MG63 (cell line): ENCODE data around the gene MFSD6L. TPM values are rescaled to one million over a fixed set of nuclear protein-coding genes. Genes with fewer than 3 reads are reported as not detected.
"Not testable (repeated sequence)": the region's sequence is repeated elsewhere in the genome, so short reads cannot be mapped to it uniquely, and the experiment has no call there.

Source experiments
- DNase-seq: peaks from one replicate; pipeline ENCODE4 v3.0.0-alpha.2; 2020
- H3K27me3 ChIP-seq: fragments of 250-450 bp; sonication (Bioruptor Pico); 2 replicates; pipeline ENCODE4 v1.5.1; 2020; ENCODE audit warnings: mild to moderate bottlenecking, moderate library complexity
- H3K36me3 ChIP-seq: fragments of 250-450 bp; sonication (Bioruptor Pico); 2 replicates; pipeline ENCODE4 v1.5.1; 2020; ENCODE audit warnings: mild to moderate bottlenecking, moderate library complexity
- H3K4me3 ChIP-seq: fragments of 250-450 bp; sonication (Bioruptor Pico); 2 replicates; pipeline ENCODE4 v1.5.1; 2020; ENCODE audit warnings: mild to moderate bottlenecking, moderate library complexity
- H3K9me3 ChIP-seq: fragments of 250-450 bp; sonication (Bioruptor Pico); 2 replicates; pipeline ENCODE4 v1.5.1; 2020; ENCODE audit warnings: mild to moderate bottlenecking, moderate library complexity
- total RNA-seq: library from RNA; depleted of rRNA; stranded (reverse); fragments of >200 nt; shearing (Covaris generic); gene quantifications from 2 replicates; pipeline ENCODE4 v1.2.3, GENCODE V29; 2014; ENCODE audit warnings: low replicate concordance

Gene MFSD6L
- total RNA-seq, 1 experiment from 2014 or later = not detected

GRCh38 chr17:8830141-8830540 lies 31.0 kb upstream of the MFSD6L start:
- H3K9me3 ChIP-seq = no peaks in the 10 kb centered on the region
- no peak for DNase-seq
- 0 out of 2 replicates have a peak, but pooled peaks cover 2% of the 10 kb centered on the region for H3K27me3 ChIP-seq
- no peak overlapping the region for H3K4me3 ChIP-seq
- H3K36me3 ChIP-seq = no peaks in the 10 kb centered on the region

GRCh38 chr17:8829036-8829941 lies 30.1 kb upstream of the MFSD6L start:
- no peak for DNase-seq

GRCh38 chr17:8828517-8828875 lies 29.3 kb upstream of the MFSD6L start:
- H3K36me3 ChIP-seq = no peaks in the 10 kb centered on the region
- 0 out of 2 replicates have a peak, but pooled peaks cover 2% of the 10 kb centered on the region for H3K27me3 ChIP-seq
- H3K9me3 ChIP-seq = peaks cover 7% of the 10 kb centered on the region; the same call in 1 of the 2 replicates
- DNase-seq = no peak
- no peak overlapping the region for H3K4me3 ChIP-seq

More at GRCh38 chr17:8829036-8829941, 30.1 kb upstream of the MFSD6L start:
- Histone ChIP-seq H3K9me3 (peaks cover 3% of the 10 kb centered on the region; the same call in 1 of the 2 replicates), H3K27me3 (0 out of 2 replicates have a peak, but pooled peaks cover 2% of the 10 kb centered on the region), H3K36me3 (no peaks in the 10 kb centered on the region), H3K4me3 (no peak overlapping the region)

GRCh38 chr17:8826808-8827435 lies 27.8 kb upstream of the MFSD6L start:
- H3K27me3 ChIP-seq = 0 out of 2 replicates have a peak, but pooled peaks cover under 1% of the 10 kb centered on the region
- DNase-seq = no peak
- peaks cover 7% of the 10 kb centered on the region; the same call in 1 of the 2 replicates for H3K9me3 ChIP-seq
- H3K4me3 ChIP-seq = no peak overlapping the region
- no peaks in the 10 kb centered on the region for H3K36me3 ChIP-seq

GRCh38 chr17:8825802-8826201 lies 26.6 kb upstream of the MFSD6L start:
- DNase-seq = no peak
- Histone ChIP-seq H3K27me3 (peaks cover 1% of the 10 kb centered on the region; the same call in 1 of the 2 replicates), H3K36me3 (no peaks in the 10 kb centered on the region), H3K4me3 (no peak overlapping the region), H3K9me3 (peaks cover 7% of the 10 kb centered on the region; the same call in 1 of the 2 replicates)

GRCh38 chr17:8823279-8823678 lies 24.1 kb upstream of the MFSD6L start:
- DNase-seq = no peak
- Histone ChIP-seq H3K4me3 (no peak overlapping the region), H3K36me3 (no peaks in the 10 kb centered on the region), H3K9me3 (peaks cover 7% of the 10 kb centered on the region; the same call in 1 of the 2 replicates), H3K27me3 (peaks cover 8% of the 10 kb centered on the region)

GRCh38 chr17:8822401-8823035 lies 23.4 kb upstream of the MFSD6L start:
- Histone ChIP-seq H3K36me3 (no peaks in the 10 kb centered on the region), H3K4me3 (no peak overlapping the region), H3K27me3 (peaks cover 11% of the 10 kb centered on the region), H3K9me3 (peaks cover 7% of the 10 kb centered on the region; the same call in 1 of the 2 replicates)
- DNase-seq = no peak

GRCh38 chr17:8821446-8822105 lies 22.4 kb upstream of the MFSD6L start:
- H3K9me3 ChIP-seq = peaks cover 7% of the 10 kb centered on the region; the same call in 1 of the 2 replicates
- peaks cover 16% of the 10 kb centered on the region for H3K27me3 ChIP-seq
- no peaks in the 10 kb centered on the region for H3K36me3 ChIP-seq
- H3K4me3 ChIP-seq = no peak overlapping the region
- no peak for DNase-seq

GRCh38 chr17:8820311-8821010 lies 21.3 kb upstream of the MFSD6L start:
- no peak overlapping the region for H3K4me3 ChIP-seq
- peaks cover 7% of the 10 kb centered on the region; the same call in 1 of the 2 replicates for H3K9me3 ChIP-seq
- no peak for DNase-seq
- H3K36me3 ChIP-seq = no peaks in the 10 kb centered on the region
- H3K27me3 ChIP-seq = peaks cover 26% of the 10 kb centered on the region

GRCh38 chr17:8818654-8819330 lies 19.6 kb upstream of the MFSD6L start:
- Histone ChIP-seq H3K27me3 (peaks cover 26% of the 10 kb centered on the region), H3K36me3 (no peaks in the 10 kb centered on the region), H3K4me3 (no peak overlapping the region), H3K9me3 (no peaks in the 10 kb centered on the region; the same call in 1 of the 2 replicates)
- no peak for DNase-seq

GRCh38 chr17:8818047-8818446 lies 18.9 kb upstream of the MFSD6L start:
- Histone ChIP-seq H3K36me3 (no peaks in the 10 kb centered on the region), H3K9me3 (0 out of 2 replicates have a peak, but pooled peaks cover 4% of the 10 kb centered on the region), H3K27me3 (peaks cover 26% of the 10 kb centered on the region), H3K4me3 (no peak overlapping the region)
- DNase-seq = no peak

GRCh38 chr17:8806926-8807550 lies 7.9 kb upstream of the MFSD6L start:
- peak; percentile 56 for DNase-seq
- Histone ChIP-seq H3K27me3 (no peaks in the 10 kb centered on the region), H3K9me3 (no peaks in the 10 kb centered on the region; the same call in 1 of the 2 replicates)

GRCh38 chr17:8806253-8806925 lies 7.2 kb upstream of the MFSD6L start:
- H3K27me3 ChIP-seq = no peaks in the 10 kb centered on the region

More at GRCh38 chr17:8806926-8807550, 7.9 kb upstream of the MFSD6L start:
- H3K36me3 ChIP-seq = no peaks in the 10 kb centered on the region
- no peak overlapping the region for H3K4me3 ChIP-seq

GRCh38 chr17:8805396-8805795 lies 6.2 kb upstream of the MFSD6L start:
- H3K9me3 ChIP-seq, H3K27me3 ChIP-seq, H3K36me3 ChIP-seq, DNase-seq, H3K4me3 ChIP-seq: not testable (repeated sequence)

More at GRCh38 chr17:8806253-8806925, 7.2 kb upstream of the MFSD6L start:
- no peak for DNase-seq
- Histone ChIP-seq H3K4me3 (no peak overlapping the region), H3K9me3 (no peaks in the 10 kb centered on the region), H3K36me3 (no peaks in the 10 kb centered on the region)
